ENCODE measurements around the gene IGF2R.

The IGF2R gene

GRCh38 chr6:160031442-160031841, 62.6 kb downstream of the IGF2R start:
- no peak for DNase-seq

- DNase-seq: no peak
Observed at GRCh38 chr6:160031871-160032270, 63.0 kb downstream of the IGF2R start.

- no peak for DNase-seq
Observed at GRCh38 chr6:160032538-160032937, 63.7 kb downstream of the IGF2R start.

- no peak for DNase-seq
Observed at GRCh38 chr6:160034036-160034930, 65.4 kb downstream of the IGF2R start.

GRCh38 chr6:160035241-160035640, 66.4 kb downstream of the IGF2R start:
- DNase-seq: no peak

- no peak for DNase-seq
Observed at GRCh38 chr6:160035693-160036330, 66.9 kb downstream of the IGF2R start.

GRCh38 chr6:160036331-160036695, 67.4 kb downstream of the IGF2R start:
- DNase-seq: no peak

- DNase-seq: no peak
Observed at GRCh38 chr6:160036790-160037206, 67.9 kb downstream of the IGF2R start.

- no peak for DNase-seq
Observed at GRCh38 chr6:160038479-160038878, 69.6 kb downstream of the IGF2R start.

GRCh38 chr6:160039441-160039840, 70.6 kb downstream of the IGF2R start:
- DNase-seq: no peak

- DNase-seq: no peak
Observed at GRCh38 chr6:160040055-160040454, 71.2 kb downstream of the IGF2R start.

GRCh38 chr6:160040527-160041264, 71.8 kb downstream of the IGF2R start:
- no peak for DNase-seq

- DNase-seq: no peak
Observed at GRCh38 chr6:160041608-160042007, 72.7 kb downstream of the IGF2R start.

- no peak for DNase-seq
Observed at GRCh38 chr6:160042014-160042773, 73.3 kb downstream of the IGF2R start.

GRCh38 chr6:160042788-160043301, 74.0 kb downstream of the IGF2R start:
- no peak for DNase-seq

- no peak for DNase-seq
Observed at GRCh38 chr6:160043784-160044183, 74.9 kb downstream of the IGF2R start.

GRCh38 chr6:160044687-160045086, 75.8 kb downstream of the IGF2R start:
- DNase-seq: no peak

- no peak for DNase-seq
Observed at GRCh38 chr6:160048471-160048870, 79.6 kb downstream of the IGF2R start.

- no peak for DNase-seq
Observed at GRCh38 chr6:160049346-160049745, 80.5 kb downstream of the IGF2R start.

GRCh38 chr6:160050022-160050421, 81.1 kb downstream of the IGF2R start:
- no peak for DNase-seq

GRCh38 chr6:160051390-160051789, 82.5 kb downstream of the IGF2R start:
- no peak for DNase-seq

- no peak for DNase-seq
Observed at GRCh38 chr6:160054271-160054670, 85.4 kb downstream of the IGF2R start.

GRCh38 chr6:160054913-160055312, 86.0 kb downstream of the IGF2R start:
- DNase-seq: no peak

Data from activated CD8-positive, alpha-beta memory T cell treated with anti-CD3 and anti-CD28 coated beads, Interleukin-2, amount 50 U/mL, for 48 hours (primary cell).